Adrenal gland (tissue), 5 donors: ENCODE data around the gene MT1X.

ENCODE experiments used
- POLR2A ChIP-seq, 2 donors: fragments of 450-650 bp; IDR thresholded peaks; one replicate each; pipeline ENCODE4 v1.6.1; 2017; ENCODE audit warnings: antibody characterized with exemption in 2 of 2, mild to moderate bottlenecking in 2 of 2, moderate library complexity in 1 of 2
- TF ChIP-seq, protein P1 (sequence below), 6 experiments: fragments of 450-650 bp in 4 of 6; fragments of 200-600 bp in 2 of 6; sonication (generic) in 1 of 6; IDR thresholded peaks; 1 replicate in 5 of 6; 2 replicates in 1 of 6; pipeline versions ENCODE4 v1.5.1 to v1.8.0; 2016 to 2021; ENCODE audit warnings: antibody characterized with exemption in 6 of 6, mild to moderate bottlenecking in 2 of 6, moderate library complexity in 1 of 6
- donor health status: DM: no; HTN: no; CAD: no.

- TF ChIP-seq, protein P1, sequence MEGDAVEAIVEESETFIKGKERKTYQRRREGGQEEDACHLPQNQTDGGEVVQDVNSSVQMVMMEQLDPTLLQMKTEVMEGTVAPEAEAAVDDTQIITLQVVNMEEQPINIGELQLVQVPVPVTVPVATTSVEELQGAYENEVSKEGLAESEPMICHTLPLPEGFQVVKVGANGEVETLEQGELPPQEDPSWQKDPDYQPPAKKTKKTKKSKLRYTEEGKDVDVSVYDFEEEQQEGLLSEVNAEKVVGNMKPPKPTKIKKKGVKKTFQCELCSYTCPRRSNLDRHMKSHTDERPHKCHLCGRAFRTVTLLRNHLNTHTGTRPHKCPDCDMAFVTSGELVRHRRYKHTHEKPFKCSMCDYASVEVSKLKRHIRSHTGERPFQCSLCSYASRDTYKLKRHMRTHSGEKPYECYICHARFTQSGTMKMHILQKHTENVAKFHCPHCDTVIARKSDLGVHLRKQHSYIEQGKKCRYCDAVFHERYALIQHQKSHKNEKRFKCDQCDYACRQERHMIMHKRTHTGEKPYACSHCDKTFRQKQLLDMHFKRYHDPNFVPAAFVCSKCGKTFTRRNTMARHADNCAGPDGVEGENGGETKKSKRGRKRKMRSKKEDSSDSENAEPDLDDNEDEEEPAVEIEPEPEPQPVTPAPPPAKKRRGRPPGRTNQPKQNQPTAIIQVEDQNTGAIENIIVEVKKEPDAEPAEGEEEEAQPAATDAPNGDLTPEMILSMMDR (IDR thresholded peaks at IDR 0.05) = no peak
- no peak for TF ChIP-seq POLR2A (IDR thresholded peaks at IDR 0.05)
Observed at GRCh38 chr16:56684926-56685590, 2.8 kb downstream of the MT1X start.
